ENCODE data around the gene TSG101.

DNA sequence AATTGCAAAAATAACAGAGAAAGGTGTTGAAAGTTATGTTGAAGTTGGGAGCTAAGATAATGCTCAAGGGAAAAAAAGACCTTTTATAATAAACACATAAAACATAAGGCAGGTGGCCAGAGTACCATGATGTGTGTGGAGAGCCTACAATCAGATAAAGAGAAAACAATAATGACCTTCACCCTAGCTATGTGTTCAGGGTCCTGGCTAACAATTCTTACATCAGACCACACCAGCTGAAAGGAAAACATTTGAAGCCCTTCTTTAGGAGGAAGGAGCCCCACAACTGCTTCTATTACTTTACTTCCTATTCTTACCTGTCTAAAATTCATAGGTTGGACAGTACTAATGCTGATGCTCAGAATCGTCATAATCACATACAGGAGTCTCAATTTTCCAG is 2.5 kb downstream of the TSG101 start:
- no peak for TF ChIP-seq POLR2A (IDR thresholded peaks at IDR 0.05)
- TF ChIP-seq, protein P1, sequence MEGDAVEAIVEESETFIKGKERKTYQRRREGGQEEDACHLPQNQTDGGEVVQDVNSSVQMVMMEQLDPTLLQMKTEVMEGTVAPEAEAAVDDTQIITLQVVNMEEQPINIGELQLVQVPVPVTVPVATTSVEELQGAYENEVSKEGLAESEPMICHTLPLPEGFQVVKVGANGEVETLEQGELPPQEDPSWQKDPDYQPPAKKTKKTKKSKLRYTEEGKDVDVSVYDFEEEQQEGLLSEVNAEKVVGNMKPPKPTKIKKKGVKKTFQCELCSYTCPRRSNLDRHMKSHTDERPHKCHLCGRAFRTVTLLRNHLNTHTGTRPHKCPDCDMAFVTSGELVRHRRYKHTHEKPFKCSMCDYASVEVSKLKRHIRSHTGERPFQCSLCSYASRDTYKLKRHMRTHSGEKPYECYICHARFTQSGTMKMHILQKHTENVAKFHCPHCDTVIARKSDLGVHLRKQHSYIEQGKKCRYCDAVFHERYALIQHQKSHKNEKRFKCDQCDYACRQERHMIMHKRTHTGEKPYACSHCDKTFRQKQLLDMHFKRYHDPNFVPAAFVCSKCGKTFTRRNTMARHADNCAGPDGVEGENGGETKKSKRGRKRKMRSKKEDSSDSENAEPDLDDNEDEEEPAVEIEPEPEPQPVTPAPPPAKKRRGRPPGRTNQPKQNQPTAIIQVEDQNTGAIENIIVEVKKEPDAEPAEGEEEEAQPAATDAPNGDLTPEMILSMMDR (IDR thresholded peaks at IDR 0.05 in 4 of 5, conservative IDR thresholded peaks at IDR 0.05 in 1 of 5): no peak
